Uterus (tissue), 4 donors: ENCODE measurements around the gene KITLG. TPM values are rescaled to one million over a fixed set of nuclear protein-coding genes. Genes with fewer than 3 reads are reported as not detected.

ENCODE experiments used
- DNase-seq, 2 donors: peaks; one replicate each; pipeline ENCODE4 v3.0.0-alpha.2; 2019 to 2020
- H3K27ac ChIP-seq, 2 donors: fragments of 200-600 bp; sonication (generic); 1 replicate in 1 of 2; 2 replicates in 1 of 2; pipeline ENCODE4 v1.5.1; 2016 to 2018
- H3K27me3 ChIP-seq, 2 donors: fragments of 200-600 bp; sonication (generic); one replicate each; pipeline ENCODE4 v1.5.1; 2018 to 2019; ENCODE audit warnings: control low read depth in 1 of 2
- H3K36me3 ChIP-seq, 2 donors: fragments of 200-600 bp; sonication (generic); one replicate each; pipeline ENCODE4 v1.5.1; 2019; ENCODE audit warnings: control low read depth in 1 of 2
- H3K4me1 ChIP-seq, 2 donors: fragments of 200-600 bp; sonication (generic); one replicate each; pipeline ENCODE4 v1.5.1; 2018 to 2019; ENCODE audit warnings: control low read depth in 1 of 2
- H3K4me3 ChIP-seq, 2 donors: fragments of 200-600 bp; sonication (generic); 1 replicate in 1 of 2; 2 replicates in 1 of 2; pipeline ENCODE4 v1.5.1; 2018 to 2019; ENCODE audit warnings: mild to moderate bottlenecking in 1 of 2
- H3K9me3 ChIP-seq, 2 donors: fragments of 200-600 bp; sonication (generic); one replicate each; pipeline ENCODE4 v1.5.1; 2019; ENCODE audit warnings: control low read depth in 1 of 2
- CTCF ChIP-seq, 4 experiments: fragments of 200-600 bp in 2 of 4; fragments of 450-650 bp in 2 of 4; sonication (generic) in 2 of 4; IDR thresholded peaks; one replicate each; pipeline ENCODE4 v1.5.1; 2016 to 2019; ENCODE audit warnings: antibody characterized with exemption in 4 of 4, mild to moderate bottlenecking in 2 of 4, moderate library complexity in 1 of 4
- POLR2A ChIP-seq, 2 donors: fragments of 450-650 bp; IDR thresholded peaks; one replicate each; pipeline ENCODE4 v1.6.1; 2016; ENCODE audit warnings: antibody characterized with exemption in 2 of 2, mild to moderate bottlenecking in 1 of 2, moderate library complexity in 1 of 2
- intact Hi-C: fragments of 100-400 bp; cut with DNase I; formaldehyde crosslinking; loops from one replicate; pipeline ENCODE4 v1.15.1; 2023; ENCODE audit warnings: low total_unique reads
- total RNA-seq, 4 donors: library from RNA; depleted of rRNA in 3 of 4; stranded (reverse); fragments of >200 nt in 3 of 4; gene quantifications; one replicate each; pipeline versions ENCODE4 v1.1.0 to v1.2.4, GENCODE V29; 2014 to 2023
- donor health status: DM: yes; HTN: yes; CAD: no.

KITLG gene
- total RNA-seq, 4 donors from 2014 or later = 19.0 to 51.2 (median 35.8) TPM

DNA sequence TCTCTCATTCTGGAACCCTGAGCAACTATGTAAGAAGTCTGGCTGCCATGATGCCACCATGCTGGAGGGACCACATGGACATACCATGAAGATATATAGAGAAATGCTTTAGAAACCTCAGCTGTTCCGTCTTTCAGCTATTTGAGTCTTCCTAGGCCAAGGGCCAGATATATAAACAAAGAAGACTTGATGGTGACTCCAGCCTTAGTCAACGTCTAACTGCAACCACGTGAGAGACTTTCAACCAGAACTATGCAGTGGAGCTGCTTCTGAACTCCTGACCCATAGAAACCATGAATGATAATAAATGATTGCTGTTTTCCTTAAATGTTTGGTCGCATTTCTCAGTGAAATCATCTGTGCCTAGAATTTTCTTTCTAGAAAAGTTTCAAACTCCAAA, 20.0 kb upstream of the KITLG start:
- TF ChIP-seq POLR2A (IDR thresholded peaks at IDR 0.05) (no peak), CTCF (IDR thresholded peaks at IDR 0.05) (no peak)
- H3K4me3 ChIP-seq = no peak overlapping the region

DNA sequence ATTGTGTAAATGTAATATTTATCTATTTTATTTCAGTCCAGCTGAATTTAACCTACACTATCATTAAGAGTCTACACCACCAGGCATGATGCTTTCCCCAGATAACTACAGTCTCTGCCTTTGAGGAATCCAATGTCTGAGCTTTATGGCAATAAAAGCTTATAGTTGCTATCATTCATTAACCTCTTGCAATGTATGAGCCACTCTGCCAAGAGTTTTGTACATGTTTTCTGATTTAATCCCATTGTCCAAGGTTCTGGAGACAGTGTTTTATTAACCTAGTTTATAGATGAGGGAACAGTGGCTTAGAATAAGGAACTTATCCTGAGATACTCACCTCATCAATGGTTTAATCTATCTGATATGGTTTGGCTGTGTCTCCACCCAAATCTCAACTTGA, 17.1 kb upstream of the KITLG start:
- no peaks in the 10 kb centered on the region for H3K36me3 ChIP-seq
- H3K4me3 ChIP-seq = no peak overlapping the region
- no peaks in the 10 kb centered on the region for H3K27me3 ChIP-seq
- no peak for DNase-seq
- no peak overlapping the region for H3K27ac ChIP-seq
- H3K9me3 ChIP-seq = no peaks in the 10 kb centered on the region
- TF ChIP-seq CTCF (IDR thresholded peaks at IDR 0.05) (no peak), POLR2A (IDR thresholded peaks at IDR 0.05) (no peak)
- H3K4me1 ChIP-seq = no peaks in the 10 kb centered on the region
- intact Hi-C loops = no loop called here

More for the DNA sequence above, 20.0 kb upstream of the KITLG start:
- Histone ChIP-seq H3K36me3 (no peaks in the 10 kb centered on the region), H3K27me3 (no peaks in the 10 kb centered on the region), H3K9me3 (no peaks in the 10 kb centered on the region), H3K27ac (no peak overlapping the region), H3K4me1 (no peaks in the 10 kb centered on the region)
- no peak for DNase-seq
- intact Hi-C loops = no loop called here

DNA sequence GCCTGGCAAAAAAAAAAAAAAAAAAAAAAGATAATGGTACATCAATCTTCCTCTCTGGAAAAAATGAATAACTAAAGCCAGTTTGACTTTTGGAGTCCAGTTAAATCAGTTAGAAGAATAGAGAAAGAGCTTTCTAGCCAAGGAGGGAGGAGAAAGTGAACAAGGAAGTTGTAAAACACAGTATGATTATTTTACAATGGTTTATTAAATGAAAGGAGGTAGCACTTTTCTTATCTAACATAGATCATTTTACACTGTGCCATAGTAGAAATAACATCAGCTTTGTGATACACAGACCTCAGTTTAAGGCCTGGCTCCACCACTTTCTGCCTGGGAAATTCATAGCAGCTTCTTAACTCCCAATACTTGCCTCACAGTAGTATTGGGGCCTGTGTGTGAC, 15.4 kb upstream of the KITLG start:
- DNase-seq = no peak
- H3K36me3 ChIP-seq = no peaks in the 10 kb centered on the region

DNA sequence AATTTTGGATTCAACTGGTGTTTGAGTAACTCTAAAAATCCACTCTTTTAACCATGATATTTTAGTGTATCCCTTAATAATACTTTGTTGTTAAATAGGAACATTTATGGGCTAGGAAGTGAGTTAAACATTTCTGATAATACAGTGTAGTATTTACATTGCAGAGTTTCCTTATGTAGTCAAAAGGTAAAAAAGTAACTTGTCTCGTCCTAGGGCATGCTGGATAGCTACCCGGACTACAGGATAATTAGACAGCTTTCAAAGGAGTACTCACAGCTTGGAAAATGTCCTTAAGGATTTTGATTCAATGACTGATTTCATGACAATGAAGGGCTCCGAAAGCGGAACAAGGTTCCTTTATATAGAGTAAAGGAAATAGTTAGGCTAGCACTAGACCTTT, 14.5 kb upstream of the KITLG start:
- DNase-seq = no peak
- no peaks in the 10 kb centered on the region for H3K9me3 ChIP-seq
- H3K4me3 ChIP-seq = no peak overlapping the region
- H3K36me3 ChIP-seq = no peaks in the 10 kb centered on the region
- intact Hi-C loops = no loop called here
- H3K4me1 ChIP-seq = no peaks in the 10 kb centered on the region
- no peak overlapping the region for H3K27ac ChIP-seq
- TF ChIP-seq POLR2A (IDR thresholded peaks at IDR 0.05) (no peak), CTCF (IDR thresholded peaks at IDR 0.05) (no peak)
- no peaks in the 10 kb centered on the region for H3K27me3 ChIP-seq

More for the DNA sequence above, 15.4 kb upstream of the KITLG start:
- Histone ChIP-seq H3K4me1 (no peaks in the 10 kb centered on the region), H3K9me3 (no peaks in the 10 kb centered on the region), H3K27ac (no peak overlapping the region), H3K27me3 (no peaks in the 10 kb centered on the region), H3K4me3 (no peak overlapping the region)
- intact Hi-C loops = no loop called here
- TF ChIP-seq POLR2A (IDR thresholded peaks at IDR 0.05) = no peak
- no peak for TF ChIP-seq CTCF (IDR thresholded peaks at IDR 0.05)

DNA sequence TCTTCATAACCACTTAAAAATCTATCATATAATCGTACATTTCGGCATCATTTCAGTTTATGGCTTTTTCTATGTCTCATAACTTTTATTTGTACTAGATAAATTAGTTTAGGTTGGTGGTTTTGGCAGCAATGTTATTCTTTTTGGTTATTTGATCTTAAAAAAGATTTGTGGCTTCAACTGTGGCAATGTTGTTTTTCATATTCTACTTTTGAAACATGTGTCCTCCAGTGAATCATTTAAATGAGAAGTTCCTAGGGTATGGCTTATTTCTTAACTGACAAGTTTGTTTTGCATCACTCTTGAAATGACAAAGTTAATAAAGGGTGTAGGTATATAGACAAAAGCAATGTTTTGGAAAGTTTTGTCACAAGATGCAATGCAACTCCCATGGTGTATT, 11.1 kb upstream of the KITLG start:
- no peaks in the 10 kb centered on the region for H3K36me3 ChIP-seq
- peaks cover 0 to 7% of the 10 kb centered on the region in 2 donors for H3K9me3 ChIP-seq
- no peaks in the 10 kb centered on the region for H3K27me3 ChIP-seq
- intact Hi-C loops = no loop called here
- H3K4me3 ChIP-seq = no peak overlapping the region
- no peaks in the 10 kb centered on the region for H3K4me1 ChIP-seq
- DNase-seq = no peak
- no peak overlapping the region for H3K27ac ChIP-seq
- TF ChIP-seq CTCF (IDR thresholded peaks at IDR 0.05) = no peak
- TF ChIP-seq POLR2A (IDR thresholded peaks at IDR 0.05) = no peak
